ENCODE measurements around the gene DIP2C.

DIP2C gene

DNA sequence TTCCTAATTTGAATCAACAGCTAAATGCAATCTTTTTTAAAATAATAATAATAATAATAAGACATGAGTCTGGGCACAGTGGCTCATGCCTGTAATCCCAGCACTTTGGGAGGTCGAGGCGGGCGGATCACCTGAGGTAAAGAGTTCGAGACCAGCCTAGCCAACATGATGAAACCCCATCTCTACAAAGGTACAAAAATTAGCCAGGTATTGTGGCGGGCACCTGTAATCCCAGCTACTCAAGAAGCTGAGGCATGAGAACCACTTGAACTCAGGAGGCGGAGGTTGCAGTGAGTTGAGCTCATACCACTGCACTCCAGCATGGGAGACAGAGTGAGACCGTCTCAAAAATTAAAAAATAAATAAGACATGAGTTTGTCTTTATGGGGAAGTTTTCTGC lies 3.9 kb downstream of the DIP2C start:
- Histone ChIP-seq H3K27ac (ENCODE audit: low read length) (no peak overlapping the region), H3K4me3 (ENCODE audit: low read depth in 1 of 2, low read length in 2 of 2) (no peak overlapping the region), H3K4me2 (ENCODE audit: insufficient read depth, low read length) (no peak overlapping the region), H3K9ac (ENCODE audit: low read depth, low read length) (no peak overlapping the region), H3K27me3 (ENCODE audit: insufficient read depth, low read length, poor library complexity) (no peaks in the 10 kb centered on the region), H3K36me3 (ENCODE audit: insufficient read depth, low read length) (no peaks in the 10 kb centered on the region), H3K79me2 (ENCODE audit: insufficient read depth, low read length) (no peaks in the 10 kb centered on the region), H3K9me3 (ENCODE audit: insufficient read depth, low read length, severe bottlenecking) (no peaks in the 10 kb centered on the region), H2AFZ (ENCODE audit: low read depth, low read length) (no peak overlapping the region), H3K4me1 (ENCODE audit: insufficient read depth, low read length) (no peaks in the 10 kb centered on the region), H4K20me1 (ENCODE audit: insufficient read depth, low read length) (no peaks in the 10 kb centered on the region)
- DNase-seq = no peak
- no peak for ATAC-seq (ENCODE audit: insufficient read depth, low read depth)
- TF ChIP-seq, protein P1, sequence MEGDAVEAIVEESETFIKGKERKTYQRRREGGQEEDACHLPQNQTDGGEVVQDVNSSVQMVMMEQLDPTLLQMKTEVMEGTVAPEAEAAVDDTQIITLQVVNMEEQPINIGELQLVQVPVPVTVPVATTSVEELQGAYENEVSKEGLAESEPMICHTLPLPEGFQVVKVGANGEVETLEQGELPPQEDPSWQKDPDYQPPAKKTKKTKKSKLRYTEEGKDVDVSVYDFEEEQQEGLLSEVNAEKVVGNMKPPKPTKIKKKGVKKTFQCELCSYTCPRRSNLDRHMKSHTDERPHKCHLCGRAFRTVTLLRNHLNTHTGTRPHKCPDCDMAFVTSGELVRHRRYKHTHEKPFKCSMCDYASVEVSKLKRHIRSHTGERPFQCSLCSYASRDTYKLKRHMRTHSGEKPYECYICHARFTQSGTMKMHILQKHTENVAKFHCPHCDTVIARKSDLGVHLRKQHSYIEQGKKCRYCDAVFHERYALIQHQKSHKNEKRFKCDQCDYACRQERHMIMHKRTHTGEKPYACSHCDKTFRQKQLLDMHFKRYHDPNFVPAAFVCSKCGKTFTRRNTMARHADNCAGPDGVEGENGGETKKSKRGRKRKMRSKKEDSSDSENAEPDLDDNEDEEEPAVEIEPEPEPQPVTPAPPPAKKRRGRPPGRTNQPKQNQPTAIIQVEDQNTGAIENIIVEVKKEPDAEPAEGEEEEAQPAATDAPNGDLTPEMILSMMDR (IDR thresholded peaks at IDR 0.05; ENCODE audit: borderline replicate concordance, extremely low read depth, low read length, poor library complexity, severe bottlenecking) = no peak
- TF ChIP-seq EZH2 (IDR thresholded peaks at IDR 0.05; ENCODE audit: borderline replicate concordance, low read depth, low read length, severe bottlenecking) = no peak

DNA sequence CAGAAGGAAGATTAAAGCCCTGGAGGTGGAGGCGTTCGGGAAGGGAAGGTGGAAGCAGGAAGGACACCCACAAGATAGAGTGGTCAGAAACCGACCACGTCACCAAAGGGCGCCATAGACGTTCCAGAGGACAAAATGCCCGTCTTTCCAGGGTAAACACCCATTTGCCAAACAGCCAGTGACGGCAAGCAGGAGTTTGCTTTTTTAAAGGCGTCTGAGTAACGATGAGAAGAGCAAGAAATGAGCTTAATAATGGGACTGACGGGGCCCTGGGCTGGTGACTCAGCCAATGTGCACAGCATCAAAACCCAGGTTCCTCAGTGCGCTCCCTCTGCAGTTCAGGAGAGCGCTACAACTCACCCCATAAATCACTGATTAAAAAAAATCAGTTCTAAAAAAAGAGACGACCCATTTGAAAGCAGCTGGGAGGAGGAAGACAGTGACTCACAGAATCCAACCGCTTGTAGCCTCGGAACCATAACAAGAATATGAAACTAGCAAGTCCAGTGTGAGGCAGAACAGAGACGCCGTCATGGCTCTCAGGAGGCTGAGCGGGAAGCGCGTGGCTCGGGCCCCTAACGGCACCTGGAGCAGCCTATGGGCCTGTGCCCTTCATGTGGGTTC lies 5.9 kb downstream of the DIP2C start:
- no peak for DNase-seq
- Histone ChIP-seq H3K36me3 (ENCODE audit: insufficient read depth, low read length) (no peaks in the 10 kb centered on the region), H3K9ac (ENCODE audit: low read depth, low read length) (no peak overlapping the region), H3K4me1 (ENCODE audit: insufficient read depth, low read length) (no peaks in the 10 kb centered on the region), H3K4me3 (ENCODE audit: low read depth in 1 of 2, low read length in 2 of 2) (no peak overlapping the region), H3K27ac (ENCODE audit: low read length) (no peak overlapping the region), H3K79me2 (ENCODE audit: insufficient read depth, low read length) (no peaks in the 10 kb centered on the region), H2AFZ (ENCODE audit: low read depth, low read length) (no peak overlapping the region), H3K9me3 (ENCODE audit: insufficient read depth, low read length, severe bottlenecking) (no peaks in the 10 kb centered on the region), H3K27me3 (ENCODE audit: insufficient read depth, low read length, poor library complexity) (no peaks in the 10 kb centered on the region), H4K20me1 (ENCODE audit: insufficient read depth, low read length) (no peaks in the 10 kb centered on the region), H3K4me2 (ENCODE audit: insufficient read depth, low read length) (no peak overlapping the region)
- no peak for TF ChIP-seq EZH2 (IDR thresholded peaks at IDR 0.05; ENCODE audit: borderline replicate concordance, low read depth, low read length, severe bottlenecking)
- TF ChIP-seq, protein P1 (IDR thresholded peaks at IDR 0.05; ENCODE audit: borderline replicate concordance, extremely low read depth, low read length, poor library complexity, severe bottlenecking) = no peak
- ATAC-seq (ENCODE audit: insufficient read depth, low read depth) = no peak

DNA sequence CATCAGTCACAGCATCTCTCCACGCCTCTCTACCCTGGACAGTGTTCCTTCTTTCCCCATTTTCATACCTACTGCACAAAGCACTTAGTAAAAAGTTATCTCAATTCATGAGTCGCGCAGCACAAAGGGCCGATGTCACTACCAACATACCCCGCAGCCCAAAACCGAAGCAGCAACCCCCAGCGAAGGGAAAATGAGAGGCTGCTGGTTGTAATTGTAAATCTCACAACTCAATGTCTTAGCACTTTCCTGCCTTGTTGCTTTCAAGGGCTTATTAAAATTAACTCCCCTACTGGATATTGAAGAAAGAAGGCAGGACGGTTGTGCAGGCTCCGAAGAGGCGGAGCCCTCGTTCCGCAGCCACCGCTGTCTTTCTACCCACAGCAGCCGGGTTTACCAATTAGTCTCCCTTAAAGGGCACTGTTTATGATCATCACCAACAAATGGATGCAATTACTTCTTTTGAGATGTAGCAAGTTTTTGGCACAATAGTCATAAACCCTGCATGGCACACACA lies 6.5 kb downstream of the DIP2C start:
- ATAC-seq (ENCODE audit: insufficient read depth, low read depth) (no peak), DNase-seq (no peak)
- H3K9me3 ChIP-seq (ENCODE audit: insufficient read depth, low read length, severe bottlenecking) = no peaks in the 10 kb centered on the region
- H2AFZ ChIP-seq (ENCODE audit: low read depth, low read length) = no peak overlapping the region
- H3K79me2 ChIP-seq (ENCODE audit: insufficient read depth, low read length) = no peaks in the 10 kb centered on the region
- no peak overlapping the region for H3K4me2 ChIP-seq (ENCODE audit: insufficient read depth, low read length)
- H3K27ac ChIP-seq (ENCODE audit: low read length) = no peak overlapping the region
- H3K4me3 ChIP-seq (ENCODE audit: low read depth in 1 of 2, low read length in 2 of 2) = no peak overlapping the region
- no peak overlapping the region for H3K9ac ChIP-seq (ENCODE audit: low read depth, low read length)
- no peaks in the 10 kb centered on the region for H3K36me3 ChIP-seq (ENCODE audit: insufficient read depth, low read length)
- no peaks in the 10 kb centered on the region for H3K4me1 ChIP-seq (ENCODE audit: insufficient read depth, low read length)
- H3K27me3 ChIP-seq (ENCODE audit: insufficient read depth, low read length, poor library complexity) = no peaks in the 10 kb centered on the region
- H4K20me1 ChIP-seq (ENCODE audit: insufficient read depth, low read length) = no peaks in the 10 kb centered on the region
- no peak for TF ChIP-seq EZH2 (IDR thresholded peaks at IDR 0.05; ENCODE audit: borderline replicate concordance, low read depth, low read length, severe bottlenecking)
- TF ChIP-seq, protein P1 (IDR thresholded peaks at IDR 0.05; ENCODE audit: borderline replicate concordance, extremely low read depth, low read length, poor library complexity, severe bottlenecking) = no peak

Data from DND-41 (cell line).